AG09319 (cell line): ENCODE results near the gene PTDSS2.
A peak's percentile ranks its signal among the peaks of the same experiment; 100 is the strongest.

Experiments used
- DNase-seq: peaks from one replicate; pipeline ENCODE4 v3.0.0-alpha.2; 2010; ENCODE audit warnings: low read depth; ENCODE audit errors: extremely low read depth
- CTCF ChIP-seq: IDR thresholded peaks from 2 replicates; pipeline ENCODE4 v1.5.1; 2011; ENCODE audit warnings: low read depth, mild to moderate bottlenecking, inconsistent platforms, low read length, moderate library complexity

The PTDSS2 gene

GRCh38 chr11:439315-440064 is 10.6 kb upstream of the PTDSS2 start:
- no peak for TF ChIP-seq CTCF
- DNase-seq = no peak

GRCh38 chr11:440065-441042 is 9.7 kb upstream of the PTDSS2 start:
- peak; percentile 16 for TF ChIP-seq CTCF
- DNase-seq = no peak

- DNase-seq = no peak
- TF ChIP-seq CTCF = no peak
Measured at GRCh38 chr11:441043-441417, 9.0 kb upstream of the PTDSS2 start.

- DNase-seq = no peak
- TF ChIP-seq CTCF = no peak
Measured at GRCh38 chr11:441418-442274, 8.4 kb upstream of the PTDSS2 start, which contains the start of gene ANO9. Gene ANO9, minus strand, starts transcription at chr11:442011. Its CDS starts 85 bp downstream, at chr11:441926.

- no peak for DNase-seq
Measured at GRCh38 chr11:442611-443081, 7.4 kb upstream of the PTDSS2 start.

More at GRCh38 chr11:442611-443081, 7.4 kb upstream of the PTDSS2 start:
- TF ChIP-seq CTCF = no peak
